IMR-90 (cell line): ENCODE data around the gene CLDN4. TPM values are rescaled to one million over a fixed set of nuclear protein-coding genes. Genes with fewer than 3 reads are reported as not detected.
A peak's percentile ranks its signal among the peaks of the same experiment; 100 is the strongest.

ENCODE experiments used
- ATAC-seq: fragments of 200-7000 bp; cut with Tn5 transposase; 2 replicates; pipeline ENCODE4 v1.9.1; 2020; ENCODE audit warnings: low read depth, mild to moderate bottlenecking, moderate library complexity
- BruUV-seq: library from RNA; stranded (reverse); fragments of 400-500 nt; replicated peaks from 2 replicates; lab custom pipeline; 2021; lab: Mats Ljungman, UMichigan
- CTCF ChIA-PET: fragments of 300-600 bp; formaldehyde crosslinking; extraction: SDS; loops from one replicate; lab custom pipeline; 2021; ENCODE audit warnings: antibody characterized with exemption; lab: Yijun Ruan, JAX
- POLR2A ChIA-PET: fragments of 300-600 bp; sonication (Branson Sonifier 250); formaldehyde crosslinking; loops from one replicate; lab custom pipeline; 2022; ENCODE audit warnings: antibody characterized with exemption; ENCODE audit not compliant: unreplicated experiment; lab: Charles Lee
- DNase-seq: peaks from one replicate; pipeline ENCODE4 v3.0.0; 2013
- H2AFZ ChIP-seq: replicated peaks from 2 replicates; pipeline ENCODE3; 2013; ENCODE audit warnings: low read length, mild to moderate bottlenecking; ENCODE audit not compliant: poor library complexity
- H2AK5ac ChIP-seq: 2 replicates; pipeline ENCODE4 v1.6.1; 2013; ENCODE audit warnings: low read depth, low read length, inconsistent platforms
- H2AK9ac ChIP-seq: replicated peaks from 2 replicates; pipeline ENCODE3; 2013; ENCODE audit warnings: mild to moderate bottlenecking, low read depth, low read length, moderate library complexity; ENCODE audit not compliant: poor library complexity
- H2BK120ac ChIP-seq: 2 replicates; pipeline ENCODE4 v1.6.1; 2013; ENCODE audit warnings: low read depth, low read length, inconsistent platforms
- H2BK15ac ChIP-seq: 3 replicates; pipeline ENCODE4 v1.6.1; 2013; ENCODE audit warnings: low read depth, low read length, inconsistent platforms
- H2BK20ac ChIP-seq: 2 replicates; pipeline ENCODE4 v1.6.1; 2013; ENCODE audit warnings: low read depth, mild to moderate bottlenecking, inconsistent platforms, low read length, moderate library complexity
- H2BK5ac ChIP-seq: 2 replicates; pipeline ENCODE4 v1.6.1; 2013; ENCODE audit warnings: mild to moderate bottlenecking, low read depth, low read length, inconsistent platforms; ENCODE audit not compliant: poor library complexity, severe bottlenecking
- H3K14ac ChIP-seq: replicated peaks from 2 replicates; pipeline ENCODE4 v1.6.1; 2013; ENCODE audit warnings: low read depth, low read length, inconsistent platforms
- H3K18ac ChIP-seq: 2 replicates; pipeline ENCODE4 v1.6.1; 2013; ENCODE audit warnings: low read depth, low read length, control low read depth
- H3K23ac ChIP-seq: 2 replicates; pipeline ENCODE4 v1.6.1; 2013; ENCODE audit warnings: low read depth, low read length, inconsistent platforms
- H3K27ac ChIP-seq: 2 replicates; pipeline ENCODE4 v1.5.1; 2013; ENCODE audit warnings: mild to moderate bottlenecking, control low read depth, low read length; ENCODE audit not compliant: insufficient read depth
- H3K27me3 ChIP-seq: 2 replicates; pipeline ENCODE4 v1.6.1; 2013; ENCODE audit warnings: low read length; ENCODE audit not compliant: control insufficient read depth, insufficient read depth
- H3K36me3 ChIP-seq: 2 replicates; pipeline ENCODE4 v1.6.1; 2013; ENCODE audit warnings: low read length, mixed read lengths; ENCODE audit not compliant: control insufficient read depth, insufficient read depth
- H3K4ac ChIP-seq: 2 replicates; pipeline ENCODE4 v1.6.1; 2013; ENCODE audit warnings: low read depth, low read length, inconsistent platforms
- H3K4me1 ChIP-seq: 2 replicates; pipeline ENCODE4 v1.6.1; 2013; ENCODE audit warnings: low read length, mixed read lengths; ENCODE audit not compliant: control insufficient read depth, insufficient read depth
- H3K4me2 ChIP-seq: 2 replicates; pipeline ENCODE4 v1.6.1; 2013; ENCODE audit warnings: low read depth, mild to moderate bottlenecking, control low read depth, low read length, moderate library complexity
- H3K4me3 ChIP-seq: 2 replicates; pipeline ENCODE4 v1.5.1; 2013; ENCODE audit warnings: low read depth, mild to moderate bottlenecking, control low read depth, low read length, moderate library complexity; ENCODE audit not compliant: insufficient read depth
- H3K56ac ChIP-seq: 2 replicates; pipeline ENCODE4 v1.6.1; 2013; ENCODE audit warnings: low read length, inconsistent platforms; ENCODE audit not compliant: insufficient read depth; ENCODE audit errors: extremely low read depth
- H3K79me1 ChIP-seq, 2 experiments: 2 replicates each; pipeline ENCODE4 v1.6.1; 2013; ENCODE audit warnings: low read length in 2 of 2, inconsistent platforms in 1 of 2, low read depth in 1 of 2
- H3K9ac ChIP-seq: 2 replicates; pipeline ENCODE4 v1.6.1; 2013; ENCODE audit warnings: low read depth, low read length, control low read depth
- H3K9me1 ChIP-seq: 2 replicates; pipeline ENCODE4 v1.6.1; 2013; ENCODE audit warnings: low read length, inconsistent platforms; ENCODE audit not compliant: insufficient read depth
- H3K9me3 ChIP-seq: 2 replicates; pipeline ENCODE4 v1.6.1; 2013; ENCODE audit warnings: low read length; ENCODE audit not compliant: control insufficient read depth, insufficient read depth
- H4K20me1 ChIP-seq: 2 replicates; pipeline ENCODE4 v1.6.1; 2013; ENCODE audit warnings: low read length, inconsistent platforms; ENCODE audit not compliant: insufficient read depth
- H4K5ac ChIP-seq: 2 replicates; pipeline ENCODE4 v1.6.1; 2013; ENCODE audit warnings: mild to moderate bottlenecking, low read depth, low read length, control low read depth
- H4K8ac ChIP-seq, 2 experiments: 2 replicates each; pipeline ENCODE4 v1.6.1; 2013; ENCODE audit warnings: low read depth in 2 of 2, low read length in 2 of 2, control low read depth in 1 of 2, inconsistent platforms in 1 of 2
- H4K91ac ChIP-seq: 2 replicates; pipeline ENCODE4 v1.6.1; 2013; ENCODE audit warnings: low read depth, low read length, inconsistent platforms; ENCODE audit not compliant: insufficient read depth
- BHLHE40 ChIP-seq: fragments of 150-350 bp; IDR thresholded peaks from 2 replicates; pipeline ENCODE4 v1.6.1; 2016; ENCODE audit warnings: mild to moderate bottlenecking, low read depth, low read length
- MAFK ChIP-seq: IDR thresholded peaks from 2 replicates; pipeline ENCODE4 v1.6.1; 2012; ENCODE audit warnings: low read depth, low read length, improper control_type of control experiment
- MXI1 ChIP-seq: IDR thresholded peaks from 2 replicates; pipeline ENCODE4 v1.6.1; 2012; ENCODE audit warnings: low read depth, mild to moderate bottlenecking, low read length, moderate library complexity, borderline replicate concordance
- WGBS, 2 experiments: methylation state at CpG; one replicate each; pipeline versions ENCODE4 v1.1.5 to v1.1.7; 2013; ENCODE audit warnings: missing lambda C conversion rate in 2 of 2; ENCODE audit not compliant: insufficient read length in 1 of 2; ENCODE audit errors: extremely low coverage in 2 of 2; 5-methylcytosine and 5-hydroxymethylcytosine counted together
- dilution Hi-C: fragments of 300-500 bp; cut with HindIII; formaldehyde crosslinking; loops from one replicate; pipeline ENCODE4 v1.14.3; 2018; ENCODE audit warnings: low sequenced_read_pairs; ENCODE audit not compliant: unreplicated experiment
- in situ Hi-C: fragments of 300-500 bp; cut with MboI; formaldehyde crosslinking; loops from 3 replicates; pipeline ENCODE4 v1.14.3; 2019; ENCODE audit warnings: low sequenced_read_pairs, inconsistent platforms, mixed read lengths
- intact Hi-C: fragments of 100-400 bp; cut with micrococcal nuclease; formaldehyde crosslinking; loops from 2 replicates; pipeline ENCODE4 v1.10.0; 2022
- polyA plus RNA-seq, 3 experiments: library from polyadenylated mRNA; depleted of rRNA; stranded (reverse); fragments of >200 nt; gene quantifications; 2 replicates each; pipeline ENCODE4 v1.2.3, GENCODE V29; 2012; ENCODE audit warnings: low replicate concordance in 1 of 3
- total RNA-seq: library from RNA; depleted of rRNA; stranded (reverse); fragments of >200 nt; gene quantifications from 2 replicates; pipeline ENCODE4 v1.2.3, GENCODE V29; 2012

The CLDN4 gene
- total and polyA plus RNA-seq, 2 of the 4 experiments (the other 2 are of a cell fraction) = 2.9 to 4.4 TPM

GRCh38 chr7:73856941-73857340, 26.1 kb downstream of the CLDN4 start:
- no peak overlapping the region for H3K4me3 ChIP-seq
- ChIA-PET POLR2A (no interaction called here), CTCF (interaction anchor here (0.8 kb wide), 1 partner anchor 9 kb away, joined by 3 read pairs; no protein-coding TSS in a partner anchor)
- H3K56ac ChIP-seq = no peak overlapping the region
- no peaks in the 10 kb centered on the region for H3K79me1 ChIP-seq
- no TSS peak for BruUV-seq
- H4K20me1 ChIP-seq = no peaks in the 10 kb centered on the region
- no peak overlapping the region for H2BK5ac ChIP-seq
- no peak overlapping the region for H2BK20ac ChIP-seq
- WGBS, 2 experiments = 71% methylated on average over 2 of the region's 3 CpGs; no CpG with 5 or more reads in 1 of the 2 experiments
- H2BK120ac ChIP-seq = no peak overlapping the region
- no peak for ATAC-seq
- no peak overlapping the region for H3K14ac ChIP-seq
- no peak overlapping the region for H3K27ac ChIP-seq
- H3K9me1 ChIP-seq = peaks cover 6% of the 10 kb centered on the region
- H3K4me1 ChIP-seq = peaks cover 4% of the 10 kb centered on the region
- no peaks in the 10 kb centered on the region for H3K27me3 ChIP-seq
- H2AK5ac ChIP-seq = peak overlapping the region; percentile 51
- intact Hi-C loops (no loop called here), dilution Hi-C loops (no loop called here), in situ Hi-C loops (loop anchor here (10.0 kb wide), 1 partner anchor 242 kb away; no protein-coding TSS in a partner anchor)
- no peak overlapping the region for H4K5ac ChIP-seq
- H3K9me3 ChIP-seq = no peaks in the 10 kb centered on the region
- no peak overlapping the region for H2AK9ac ChIP-seq
- no peak for DNase-seq
- H3K9ac ChIP-seq = no peak overlapping the region
- H4K8ac ChIP-seq = no peak overlapping the region
- no peak overlapping the region for H2AFZ ChIP-seq
- no peak overlapping the region for H3K18ac ChIP-seq
- no peak overlapping the region for H3K23ac ChIP-seq
- no peak for TF ChIP-seq MXI1
- no peak for TF ChIP-seq MAFK
- TF ChIP-seq BHLHE40 = no peak
- H4K91ac ChIP-seq = no peak overlapping the region
- H3K36me3 ChIP-seq = no peaks in the 10 kb centered on the region
- no peak overlapping the region for H3K4me2 ChIP-seq
- no peak overlapping the region for H2BK15ac ChIP-seq
- no peak overlapping the region; the same call in 1 of the 2 replicates for H3K4ac ChIP-seq
